GM23248 (cell line): Measurements from ENCODE around the gene GCKR.

ENCODE experiments used
- EZH2 ChIP-seq: fragments of 200-600 bp; sonication (generic); IDR thresholded peaks from 2 replicates; pipeline ENCODE4 v1.6.1; 2018; ENCODE audit warnings: antibody characterized with exemption, mild to moderate bottlenecking; ENCODE audit not compliant: insufficient read depth, poor library complexity, severe bottlenecking
- EZH2phosphoT487 ChIP-seq: fragments of 200-600 bp; sonication (generic); IDR thresholded peaks from 2 replicates; pipeline ENCODE4 v1.6.1; 2018; ENCODE audit warnings: antibody characterized with exemption, moderate library complexity, mild to moderate bottlenecking, low read depth; ENCODE audit not compliant: insufficient read depth

- TF ChIP-seq EZH2 = no peak
- TF ChIP-seq EZH2phosphoT487 = no peak
These were observed 10.7 kb downstream of the GCKR start for GRCh38 chr2:27507293-27507692.
